MCF 10A (cell line): ENCODE results near the gene PPP2R2C. TPM values are rescaled to one million over a fixed set of nuclear protein-coding genes. Genes with fewer than 3 reads are reported as not detected.

Source experiments
- BruUV-seq: library from RNA; stranded (reverse); fragments of 400-500 nt; replicated peaks from 2 replicates; lab custom pipeline; 2021; lab: Mats Ljungman, UMichigan
- CTCF ChIA-PET: fragments of 300-600 bp; sonication (Branson Sonifier 250); formaldehyde crosslinking; extraction: SDS; loops from one replicate; lab custom pipeline; 2021; ENCODE audit warnings: antibody characterized with exemption, inconsistent platforms; lab: Yijun Ruan, JAX
- POLR2A ChIA-PET: fragments of 300-600, 350-650 bp; sonication (Branson Sonifier 250); formaldehyde crosslinking; extraction: SDS; loops from one replicate; lab custom pipeline; 2020; ENCODE audit warnings: antibody characterized with exemption, inconsistent platforms; lab: Yijun Ruan, JAX
- DNase-seq: peaks from one replicate; pipeline ENCODE4 v3.0.0-alpha.2; 2018; ENCODE audit not compliant: unreplicated experiment
- H3K27ac Mint-ChIP-seq: one replicate; pipeline ENCODE4 v1.8.0; 2022; ENCODE audit warnings: mild to moderate bottlenecking, low read depth, mixed read lengths; ENCODE audit not compliant: unreplicated experiment
- H3K27me3 Mint-ChIP-seq: one replicate; pipeline ENCODE4 v1.8.0; 2022; ENCODE audit warnings: mixed read lengths; ENCODE audit not compliant: insufficient read depth, unreplicated experiment
- H3K36me3 Mint-ChIP-seq: one replicate; pipeline ENCODE4 v1.8.0; 2022; ENCODE audit warnings: mild to moderate bottlenecking, moderate library complexity, mixed read lengths; ENCODE audit not compliant: insufficient read depth, unreplicated experiment
- H3K4me1 Mint-ChIP-seq: one replicate; pipeline ENCODE4 v1.8.0; 2022; ENCODE audit warnings: mixed read lengths; ENCODE audit not compliant: insufficient read depth, unreplicated experiment
- H3K4me3 Mint-ChIP-seq: one replicate; pipeline ENCODE4 v1.8.0; 2022; ENCODE audit warnings: mild to moderate bottlenecking, moderate library complexity, mixed read lengths; ENCODE audit not compliant: unreplicated experiment
- H3K9me3 Mint-ChIP-seq: one replicate; pipeline ENCODE4 v1.8.0; 2022; ENCODE audit warnings: mixed read lengths; ENCODE audit not compliant: unreplicated experiment
- CTCF ChIP-seq: fragments of 200-600 bp; IDR thresholded peaks from one replicate; pipeline ENCODE4 v1.8.0; 2022; ENCODE audit warnings: antibody characterized with exemption, mild to moderate bottlenecking; ENCODE audit not compliant: unreplicated experiment
- intact Hi-C: fragments of 100-400 bp; cut with micrococcal nuclease; formaldehyde crosslinking; loops from 2 replicates; pipeline ENCODE4 v1.14.1; 2022
- total RNA-seq: library from RNA; stranded (reverse); gene quantifications from 2 replicates; pipeline ENCODE4 v1.2.3, GENCODE V29; 2022

PPP2R2C gene
- total RNA-seq, 1 experiment from 2014 or later, result 3.6 TPM

- intact Hi-C loops, result no loop called here
- no peak for TF ChIP-seq CTCF
- no TSS peak for BruUV-seq
- CTCF ChIA-PET, result interaction anchor here (0.7 kb wide), 2 partner anchors 14 to 185 kb away, joined by 3 read pairs; no protein-coding TSS in a partner anchor
- H3K27me3 Mint-ChIP-seq, result no peaks in the 10 kb centered on the region
- no peak overlapping the region for H3K4me3 Mint-ChIP-seq
- no peak overlapping the region for H3K27ac Mint-ChIP-seq
- no peaks in the 10 kb centered on the region for H3K9me3 Mint-ChIP-seq
- no peaks in the 10 kb centered on the region for H3K36me3 Mint-ChIP-seq
- POLR2A ChIA-PET, result no interaction called here
- DNase-seq, result no peak
- no peaks in the 10 kb centered on the region for H3K4me1 Mint-ChIP-seq
Measured at GRCh38 chr4:6362243-6362885, 110.0 kb downstream of the PPP2R2C start.

DNA sequence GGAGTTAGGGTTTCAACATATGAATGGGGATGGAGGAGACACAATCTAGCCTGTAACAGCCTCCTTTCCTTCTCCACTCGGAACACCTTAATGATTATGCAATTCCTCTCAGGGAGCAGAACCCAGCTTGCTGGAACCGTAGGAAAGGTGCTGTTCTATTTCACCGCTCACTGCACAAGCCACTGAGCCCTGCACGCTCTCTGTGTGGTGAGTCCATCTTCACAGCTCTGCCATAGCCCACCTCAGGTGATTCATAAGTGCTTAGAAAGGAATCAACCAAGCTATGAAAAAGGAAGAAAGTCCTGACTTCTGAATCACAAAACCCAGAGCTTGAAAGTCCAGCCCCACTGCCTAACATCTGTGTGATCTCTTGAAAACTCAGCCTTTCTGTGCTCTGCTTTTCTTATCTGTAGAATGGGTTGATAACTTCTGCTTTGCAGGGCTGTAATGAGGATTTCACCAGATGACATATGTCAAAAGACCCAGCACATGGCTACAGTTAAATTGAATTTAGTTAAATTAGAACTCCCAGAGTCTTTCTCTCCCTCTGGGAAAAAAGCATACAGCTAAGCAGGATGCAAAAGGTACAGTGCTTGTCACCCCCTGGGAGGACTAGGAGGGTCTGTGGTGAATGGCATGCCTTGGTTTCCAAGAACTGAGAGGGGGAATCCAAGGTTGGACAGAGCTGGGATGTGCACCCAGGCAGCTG is 111.2 kb downstream of the PPP2R2C start:
- ChIA-PET CTCF (interaction anchor here (0.5 to 0.8 kb wide), 5 partner anchors 15 to 410 kb away, joined by 3 to 4 read pairs (median 3); no protein-coding TSS in a partner anchor), POLR2A (interaction anchor here (1.0 kb wide), 1 partner anchor 14 kb away, joined by 3 read pairs; no protein-coding TSS in a partner anchor)
- no peaks in the 10 kb centered on the region for H3K9me3 Mint-ChIP-seq
- intact Hi-C loops, result no loop called here
- BruUV-seq, result no TSS peak
- no peak for DNase-seq
- TF ChIP-seq CTCF, result no peak
- no peak overlapping the region for H3K27ac Mint-ChIP-seq
- no peaks in the 10 kb centered on the region for H3K4me1 Mint-ChIP-seq
- H3K36me3 Mint-ChIP-seq, result no peaks in the 10 kb centered on the region
- no peaks in the 10 kb centered on the region for H3K27me3 Mint-ChIP-seq
- H3K4me3 Mint-ChIP-seq, result no peak overlapping the region

DNA sequence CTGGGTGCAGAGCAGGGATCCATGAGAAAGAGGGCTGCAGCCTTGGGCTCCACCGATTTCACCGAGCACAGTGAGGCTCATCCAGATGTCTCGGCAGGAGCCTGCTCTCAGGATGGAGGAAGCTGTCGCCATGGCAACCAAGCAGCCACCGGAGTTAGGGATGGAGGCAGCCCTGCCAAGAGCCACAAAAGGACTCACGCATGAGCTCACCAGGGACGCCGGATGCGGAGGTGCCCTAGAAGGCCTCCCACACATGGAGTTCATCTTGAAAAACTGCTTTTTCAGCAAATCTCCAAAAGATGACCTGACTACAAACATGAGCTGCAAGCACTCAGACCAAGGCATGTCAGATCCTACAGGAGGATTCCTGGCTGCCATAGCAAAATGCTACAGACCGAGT is 112.0 kb downstream of the PPP2R2C start:
- CTCF ChIA-PET, result interaction anchor here (0.5 to 1.5 kb wide), 4 partner anchors 28 to 186 kb away, joined by 3 to 4 read pairs (median 4); no protein-coding TSS in a partner anchor
- no peaks in the 10 kb centered on the region for H3K4me1 Mint-ChIP-seq
- no peaks in the 10 kb centered on the region for H3K36me3 Mint-ChIP-seq
- BruUV-seq, result no TSS peak
- no peak overlapping the region for H3K4me3 Mint-ChIP-seq
- no peak overlapping the region for H3K27ac Mint-ChIP-seq
- no peak for TF ChIP-seq CTCF
- H3K9me3 Mint-ChIP-seq, result no peaks in the 10 kb centered on the region
- POLR2A ChIA-PET, result interaction anchor here (1.0 kb wide), 1 partner anchor 13 kb away, joined by 3 read pairs; no protein-coding TSS in a partner anchor
- no peak for DNase-seq
- no peaks in the 10 kb centered on the region for H3K27me3 Mint-ChIP-seq
- intact Hi-C loops, result no loop called here
